K562 (cell line): ENCODE data around the gene ATG7. TPM values are rescaled to one million over a fixed set of nuclear protein-coding genes. Genes with fewer than 3 reads are reported as not detected.

Experiments used
- BRD4 ChIP-seq: fragments of 200-600 bp; sonication (generic); IDR thresholded peaks from 2 replicates; pipeline ENCODE4 v1.6.1; 2017; ENCODE audit warnings: inconsistent platforms
- COPS2 ChIP-seq: fragments of 450-650 bp; conservative IDR thresholded peaks from 2 replicates; pipeline ENCODE4 v1.6.1; 2016; ENCODE audit warnings: mild to moderate bottlenecking, moderate library complexity
- E2F3 ChIP-seq: fragments of 250-450 bp; sonication (Bioruptor Pico); IDR thresholded peaks from 2 replicates; pipeline ENCODE4 v1.4.0; 2020; ENCODE audit warnings: mild to moderate bottlenecking
- FOXM1 ChIP-seq, 2 experiments: fragments of 450-650 bp in 1 of 2; sonication (generic) in 1 of 2; formaldehyde crosslinking in 1 of 2; IDR thresholded peaks; 2 replicates each; pipeline versions ENCODE4 v1.6.1 to v1.9.0; 2017 to 2022; ENCODE audit warnings: low read depth in 2 of 2, mild to moderate bottlenecking in 2 of 2, missing genetic modification reagents in 1 of 2, moderate library complexity in 1 of 2
- MAFG ChIP-seq: fragments of 450-650 bp; conservative IDR thresholded peaks from 2 replicates; pipeline ENCODE4 v1.6.1; 2016; ENCODE audit warnings: missing genetic modification characterization, missing compliant biosample characterization
- NFATC3 ChIP-seq: fragments of 450-650 bp; IDR thresholded peaks from 2 replicates; pipeline ENCODE4 v1.6.1; 2017; ENCODE audit warnings: mild to moderate bottlenecking
- NR1H2 ChIP-seq: sonication (generic); formaldehyde crosslinking; IDR thresholded peaks from 2 replicates; pipeline ENCODE4 v1.4.0; 2020; ENCODE audit warnings: mild to moderate bottlenecking, missing genetic modification reagents
- RBM25 ChIP-seq: fragments of 200-400 bp; formaldehyde crosslinking; IDR thresholded peaks from 2 replicates; pipeline ENCODE4 v1.6.1; 2018; ENCODE audit warnings: low read length, low read depth, moderate library complexity; ENCODE audit not compliant: severe bottlenecking
- RBM39 ChIP-seq: fragments of 200-400 bp; formaldehyde crosslinking; optimal IDR thresholded peaks from 2 replicates; pipeline ENCODE3; 2018; ENCODE audit warnings: low read depth, low read length
- RFX1 ChIP-seq: fragments of 450-650 bp; IDR thresholded peaks from 2 replicates; pipeline ENCODE4 v1.6.1; 2016; ENCODE audit warnings: mild to moderate bottlenecking, moderate library complexity
- ZKSCAN8 ChIP-seq: fragments of 200-800 bp; sonication (Bioruptor generic); IDR thresholded peaks from 2 replicates; pipeline ENCODE4 v1.6.1; 2016; ENCODE audit warnings: missing genetic modification characterization, missing compliant biosample characterization
- ZNF41 ChIP-seq: fragments of 250-450 bp; sonication (Bioruptor Pico); conservative IDR thresholded peaks from 2 replicates; pipeline ENCODE4 v1.4.0; 2020; ENCODE audit warnings: mild to moderate bottlenecking
- ZNF699 ChIP-seq: fragments of 250-450 bp; sonication (Bioruptor Pico); IDR thresholded peaks from 2 replicates; pipeline ENCODE4 v1.8.0; 2021; ENCODE audit warnings: mild to moderate bottlenecking, moderate library complexity; ENCODE audit not compliant: insufficient replicate concordance
- polyA plus RNA-seq, 8 experiments: library from polyadenylated mRNA; depleted of rRNA in 4 of 8; stranded (reverse) in 5 of 8; unstranded in 3 of 8; fragments of >200 nt; fragmentation: Nextera tagmentation in 2 of 8; fragmentation: Illumina TruSeq in 1 of 8; extraction: Ambion mirVana in 2 of 8; extraction: Trizol in 1 of 8; gene quantifications; 2 replicates each; pipeline versions ENCODE4 v1.2.1 to v1.2.3, GENCODE V29; 2011 to 2014; ENCODE audit warnings: inconsistent platforms in 1 of 8, missing spikeins in 1 of 8
- total RNA-seq, 7 experiments: library from RNA; depleted of rRNA in 6 of 7; stranded (reverse); fragments of >200 nt in 6 of 7; fragmentation: Illumina TruSeq in 2 of 7; extraction: Trizol in 2 of 7; gene quantifications; 2 replicates each; pipeline versions ENCODE4 v1.2.1 to v1.2.3, GENCODE V29; 2011 to 2021; ENCODE audit warnings: low replicate concordance in 1 of 7
- TF ChIP-seq, protein P1 (sequence below): fragments of 450-650 bp; formaldehyde crosslinking; IDR thresholded peaks from 2 replicates; pipeline ENCODE4 v1.4.0; 2020; ENCODE audit warnings: mild to moderate bottlenecking, moderate library complexity
- TF ChIP-seq, protein P2 (sequence below): IDR thresholded peaks from 2 replicates; pipeline ENCODE4 v1.6.1; 2011; ENCODE audit warnings: borderline replicate concordance, low read depth, mild to moderate bottlenecking, moderate library complexity, low read length; ENCODE audit not compliant: insufficient read depth, poor library complexity, severe bottlenecking
- TF ChIP-seq, protein P3 (sequence below): conservative IDR thresholded peaks from 2 replicates; pipeline ENCODE4 v1.6.1; 2011; ENCODE audit warnings: low read depth, mild to moderate bottlenecking, low read length; ENCODE audit not compliant: control insufficient read depth
- TF ChIP-seq, protein P4 (sequence below): fragments of 250-450 bp; sonication (Bioruptor Pico); IDR thresholded peaks from 2 replicates; pipeline ENCODE4 v1.8.0; 2022; ENCODE audit warnings: inconsistent platforms
- TF ChIP-seq, protein P5 (sequence below): sonication (generic); formaldehyde crosslinking; IDR thresholded peaks from 2 replicates; pipeline ENCODE4 v1.4.0; 2020; ENCODE audit warnings: mild to moderate bottlenecking, missing genetic modification reagents

The ATG7 gene
- total and polyA plus RNA-seq, 9 of the 15 experiments (the other 6 are each of a cell fraction or from before 2014, with no cell fraction given): 18.3 to 45.3 (median 33.6) TPM

DNA sequence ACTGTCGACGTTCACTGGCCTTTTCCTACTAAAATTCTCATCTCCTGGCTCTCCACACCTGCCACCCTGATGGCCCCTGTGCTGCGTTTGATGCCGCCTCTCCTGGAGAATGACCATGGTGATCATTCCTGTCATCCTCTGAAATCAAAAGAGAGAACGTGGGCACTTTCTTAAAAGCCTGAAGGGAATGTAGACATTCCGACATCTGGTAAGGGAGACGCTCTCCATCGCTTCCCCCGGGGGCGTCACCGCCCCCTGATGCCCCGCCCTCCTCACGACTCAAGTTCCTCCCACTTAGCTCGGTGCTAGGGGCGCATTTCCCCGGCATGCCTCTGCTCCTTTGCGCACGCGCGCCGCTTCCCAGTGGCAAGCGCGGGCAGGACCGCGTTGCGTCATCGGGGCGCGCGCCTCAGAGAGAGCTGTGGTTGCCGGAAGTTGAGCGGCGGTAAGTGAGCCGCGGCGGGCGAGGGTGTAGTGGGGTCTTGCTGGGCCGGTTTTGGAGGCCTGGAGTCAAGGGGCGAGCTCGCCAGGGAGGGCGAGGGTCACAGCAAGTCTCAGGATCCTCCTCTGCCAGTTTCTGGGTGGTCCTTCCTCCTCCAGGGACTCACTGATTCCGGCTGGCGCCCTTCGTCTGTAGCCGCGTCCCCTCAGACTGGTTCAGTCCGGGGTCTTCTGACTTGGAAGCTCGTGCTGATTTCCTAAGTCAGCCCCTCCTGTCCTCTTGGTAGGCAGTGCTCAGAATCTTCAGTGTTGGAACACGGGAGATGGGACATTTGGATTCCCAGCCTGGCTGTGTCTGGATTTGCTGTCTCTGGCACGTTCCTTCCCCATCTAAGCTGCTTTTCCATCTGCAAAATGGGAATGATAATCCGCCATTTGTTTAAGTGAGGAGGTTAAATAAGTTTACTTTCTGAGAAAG, at the start of gene ATG7 (continued):
- TF ChIP-seq, protein P1, sequence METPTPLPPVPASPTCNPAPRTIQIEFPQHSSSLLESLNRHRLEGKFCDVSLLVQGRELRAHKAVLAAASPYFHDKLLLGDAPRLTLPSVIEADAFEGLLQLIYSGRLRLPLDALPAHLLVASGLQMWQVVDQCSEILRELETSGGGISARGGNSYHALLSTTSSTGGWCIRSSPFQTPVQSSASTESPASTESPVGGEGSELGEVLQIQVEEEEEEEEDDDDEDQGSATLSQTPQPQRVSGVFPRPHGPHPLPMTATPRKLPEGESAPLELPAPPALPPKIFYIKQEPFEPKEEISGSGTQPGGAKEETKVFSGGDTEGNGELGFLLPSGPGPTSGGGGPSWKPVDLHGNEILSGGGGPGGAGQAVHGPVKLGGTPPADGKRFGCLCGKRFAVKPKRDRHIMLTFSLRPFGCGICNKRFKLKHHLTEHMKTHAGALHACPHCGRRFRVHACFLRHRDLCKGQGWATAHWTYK: peak; percentile 71; the same call in 1 of the 2 replicates
- TF ChIP-seq RFX1 (no peak), COPS2 (no peak), RBM25 (no peak), ZNF699 (CRISPR knock-in tag) (no peak), NR1H2 (CRISPR knock-in tag) (no peak), FOXM1 (IDR thresholded peaks at IDR 0.05; ENCODE audit: low read depth) (no peak), FOXM1 (CRISPR knock-in tag; IDR thresholded peaks at IDR 0.05; ENCODE audit: low read depth) (no peak; the same call in 1 of the 2 replicates), E2F3 (no peak; the same call in 1 of the 2 replicates), NFATC3 (no peak), RBM39 (no peak), BRD4 (no peak), ZNF41 (CRISPR knock-in tag) (no peak), MAFG (no peak), ZKSCAN8 (CRISPR knock-in tag) (no peak)
- TF ChIP-seq, protein P2, sequence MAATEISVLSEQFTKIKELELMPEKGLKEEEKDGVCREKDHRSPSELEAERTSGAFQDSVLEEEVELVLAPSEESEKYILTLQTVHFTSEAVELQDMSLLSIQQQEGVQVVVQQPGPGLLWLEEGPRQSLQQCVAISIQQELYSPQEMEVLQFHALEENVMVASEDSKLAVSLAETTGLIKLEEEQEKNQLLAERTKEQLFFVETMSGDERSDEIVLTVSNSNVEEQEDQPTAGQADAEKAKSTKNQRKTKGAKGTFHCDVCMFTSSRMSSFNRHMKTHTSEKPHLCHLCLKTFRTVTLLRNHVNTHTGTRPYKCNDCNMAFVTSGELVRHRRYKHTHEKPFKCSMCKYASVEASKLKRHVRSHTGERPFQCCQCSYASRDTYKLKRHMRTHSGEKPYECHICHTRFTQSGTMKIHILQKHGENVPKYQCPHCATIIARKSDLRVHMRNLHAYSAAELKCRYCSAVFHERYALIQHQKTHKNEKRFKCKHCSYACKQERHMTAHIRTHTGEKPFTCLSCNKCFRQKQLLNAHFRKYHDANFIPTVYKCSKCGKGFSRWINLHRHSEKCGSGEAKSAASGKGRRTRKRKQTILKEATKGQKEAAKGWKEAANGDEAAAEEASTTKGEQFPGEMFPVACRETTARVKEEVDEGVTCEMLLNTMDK: no peak
- TF ChIP-seq, protein P3, sequence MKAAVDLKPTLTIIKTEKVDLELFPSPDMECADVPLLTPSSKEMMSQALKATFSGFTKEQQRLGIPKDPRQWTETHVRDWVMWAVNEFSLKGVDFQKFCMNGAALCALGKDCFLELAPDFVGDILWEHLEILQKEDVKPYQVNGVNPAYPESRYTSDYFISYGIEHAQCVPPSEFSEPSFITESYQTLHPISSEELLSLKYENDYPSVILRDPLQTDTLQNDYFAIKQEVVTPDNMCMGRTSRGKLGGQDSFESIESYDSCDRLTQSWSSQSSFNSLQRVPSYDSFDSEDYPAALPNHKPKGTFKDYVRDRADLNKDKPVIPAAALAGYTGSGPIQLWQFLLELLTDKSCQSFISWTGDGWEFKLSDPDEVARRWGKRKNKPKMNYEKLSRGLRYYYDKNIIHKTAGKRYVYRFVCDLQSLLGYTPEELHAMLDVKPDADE: peak; percentile 54
- TF ChIP-seq, protein P4, sequence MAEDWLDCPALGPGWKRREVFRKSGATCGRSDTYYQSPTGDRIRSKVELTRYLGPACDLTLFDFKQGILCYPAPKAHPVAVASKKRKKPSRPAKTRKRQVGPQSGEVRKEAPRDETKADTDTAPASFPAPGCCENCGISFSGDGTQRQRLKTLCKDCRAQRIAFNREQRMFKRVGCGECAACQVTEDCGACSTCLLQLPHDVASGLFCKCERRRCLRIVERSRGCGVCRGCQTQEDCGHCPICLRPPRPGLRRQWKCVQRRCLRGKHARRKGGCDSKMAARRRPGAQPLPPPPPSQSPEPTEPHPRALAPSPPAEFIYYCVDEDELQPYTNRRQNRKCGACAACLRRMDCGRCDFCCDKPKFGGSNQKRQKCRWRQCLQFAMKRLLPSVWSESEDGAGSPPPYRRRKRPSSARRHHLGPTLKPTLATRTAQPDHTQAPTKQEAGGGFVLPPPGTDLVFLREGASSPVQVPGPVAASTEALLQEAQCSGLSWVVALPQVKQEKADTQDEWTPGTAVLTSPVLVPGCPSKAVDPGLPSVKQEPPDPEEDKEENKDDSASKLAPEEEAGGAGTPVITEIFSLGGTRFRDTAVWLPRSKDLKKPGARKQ: 0 out of 2 replicates have a peak, but pooled peaks have one; percentile 80
- TF ChIP-seq, protein P5, sequence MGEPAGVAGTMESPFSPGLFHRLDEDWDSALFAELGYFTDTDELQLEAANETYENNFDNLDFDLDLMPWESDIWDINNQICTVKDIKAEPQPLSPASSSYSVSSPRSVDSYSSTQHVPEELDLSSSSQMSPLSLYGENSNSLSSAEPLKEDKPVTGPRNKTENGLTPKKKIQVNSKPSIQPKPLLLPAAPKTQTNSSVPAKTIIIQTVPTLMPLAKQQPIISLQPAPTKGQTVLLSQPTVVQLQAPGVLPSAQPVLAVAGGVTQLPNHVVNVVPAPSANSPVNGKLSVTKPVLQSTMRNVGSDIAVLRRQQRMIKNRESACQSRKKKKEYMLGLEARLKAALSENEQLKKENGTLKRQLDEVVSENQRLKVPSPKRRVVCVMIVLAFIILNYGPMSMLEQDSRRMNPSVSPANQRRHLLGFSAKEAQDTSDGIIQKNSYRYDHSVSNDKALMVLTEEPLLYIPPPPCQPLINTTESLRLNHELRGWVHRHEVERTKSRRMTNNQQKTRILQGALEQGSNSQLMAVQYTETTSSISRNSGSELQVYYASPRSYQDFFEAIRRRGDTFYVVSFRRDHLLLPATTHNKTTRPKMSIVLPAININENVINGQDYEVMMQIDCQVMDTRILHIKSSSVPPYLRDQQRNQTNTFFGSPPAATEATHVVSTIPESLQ (CRISPR knock-in tag): no peak
